ENCODE results near the gene CXCR2.

The CXCR2 gene

DNA sequence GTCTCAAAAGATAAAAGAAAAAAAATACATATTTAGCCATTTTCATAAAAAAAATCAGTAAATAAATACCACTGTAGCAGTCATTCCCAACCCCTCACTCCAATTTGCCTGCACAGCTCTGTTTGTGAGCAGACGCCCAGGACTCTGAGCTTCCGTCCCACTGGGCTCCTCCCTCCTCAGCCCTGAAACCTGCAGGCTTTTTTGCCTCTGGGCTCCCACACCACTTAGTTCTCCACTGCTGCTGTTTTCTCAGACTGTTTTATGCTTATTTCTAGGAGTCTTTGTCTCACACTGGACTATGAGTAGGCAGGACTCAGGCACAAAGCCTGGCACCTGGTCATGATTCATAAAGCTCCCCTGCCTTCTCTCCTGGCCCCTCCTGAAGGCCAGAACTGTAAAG, 47.0 kb downstream of the CXCR2 start:
- Histone ChIP-seq H3K36me3 (ENCODE audit: control insufficient read depth in 2 of 2, insufficient read depth in 1 of 2, low read length in 2 of 2) (no peaks in the 10 kb centered on the region), H3K9me3 (ENCODE audit: control insufficient read depth, insufficient read depth, low read depth, low read length) (no peaks in the 10 kb centered on the region), H3K4me1 (ENCODE audit: control insufficient read depth, insufficient read depth, low read length) (no peaks in the 10 kb centered on the region), H3K4me3 (ENCODE audit: low read depth, low read length) (no peak overlapping the region), H3K27ac (ENCODE audit: extremely low read depth, low read depth, low read length) (no peak overlapping the region)
- TF ChIP-seq ZNF580 (tag by site-specific recombination; IDR thresholded peaks at IDR 0.05) (no peak), ZFHX2 (tag by site-specific recombination; conservative IDR thresholded peaks at IDR 0.05) (no peak), GFI1B (tag by site-specific recombination; IDR thresholded peaks at IDR 0.05) (no peak), ZNF548 (tag by site-specific recombination; IDR thresholded peaks at IDR 0.05) (no peak), ZNF585B (tag by site-specific recombination; IDR thresholded peaks at IDR 0.05) (no peak), ZNF140 (tag by site-specific recombination; IDR thresholded peaks at IDR 0.05) (no peak), ZNF48 (tag by site-specific recombination; IDR thresholded peaks at IDR 0.05) (no peak), BCL11A (tag by site-specific recombination; IDR thresholded peaks at IDR 0.05; ENCODE audit: low read depth) (no peak), PRDM4 (tag by site-specific recombination; IDR thresholded peaks at IDR 0.05) (no peak), ZNF335 (tag by site-specific recombination; conservative IDR thresholded peaks at IDR 0.05) (no peak), ZBTB11 (tag by site-specific recombination; conservative IDR thresholded peaks at IDR 0.05; ENCODE audit: low read depth) (no peak), ZNF837 (tag by site-specific recombination; IDR thresholded peaks at IDR 0.05) (no peak), ZNF10 (tag by site-specific recombination; IDR thresholded peaks at IDR 0.05) (no peak)
- TF ChIP-seq, protein P1, sequence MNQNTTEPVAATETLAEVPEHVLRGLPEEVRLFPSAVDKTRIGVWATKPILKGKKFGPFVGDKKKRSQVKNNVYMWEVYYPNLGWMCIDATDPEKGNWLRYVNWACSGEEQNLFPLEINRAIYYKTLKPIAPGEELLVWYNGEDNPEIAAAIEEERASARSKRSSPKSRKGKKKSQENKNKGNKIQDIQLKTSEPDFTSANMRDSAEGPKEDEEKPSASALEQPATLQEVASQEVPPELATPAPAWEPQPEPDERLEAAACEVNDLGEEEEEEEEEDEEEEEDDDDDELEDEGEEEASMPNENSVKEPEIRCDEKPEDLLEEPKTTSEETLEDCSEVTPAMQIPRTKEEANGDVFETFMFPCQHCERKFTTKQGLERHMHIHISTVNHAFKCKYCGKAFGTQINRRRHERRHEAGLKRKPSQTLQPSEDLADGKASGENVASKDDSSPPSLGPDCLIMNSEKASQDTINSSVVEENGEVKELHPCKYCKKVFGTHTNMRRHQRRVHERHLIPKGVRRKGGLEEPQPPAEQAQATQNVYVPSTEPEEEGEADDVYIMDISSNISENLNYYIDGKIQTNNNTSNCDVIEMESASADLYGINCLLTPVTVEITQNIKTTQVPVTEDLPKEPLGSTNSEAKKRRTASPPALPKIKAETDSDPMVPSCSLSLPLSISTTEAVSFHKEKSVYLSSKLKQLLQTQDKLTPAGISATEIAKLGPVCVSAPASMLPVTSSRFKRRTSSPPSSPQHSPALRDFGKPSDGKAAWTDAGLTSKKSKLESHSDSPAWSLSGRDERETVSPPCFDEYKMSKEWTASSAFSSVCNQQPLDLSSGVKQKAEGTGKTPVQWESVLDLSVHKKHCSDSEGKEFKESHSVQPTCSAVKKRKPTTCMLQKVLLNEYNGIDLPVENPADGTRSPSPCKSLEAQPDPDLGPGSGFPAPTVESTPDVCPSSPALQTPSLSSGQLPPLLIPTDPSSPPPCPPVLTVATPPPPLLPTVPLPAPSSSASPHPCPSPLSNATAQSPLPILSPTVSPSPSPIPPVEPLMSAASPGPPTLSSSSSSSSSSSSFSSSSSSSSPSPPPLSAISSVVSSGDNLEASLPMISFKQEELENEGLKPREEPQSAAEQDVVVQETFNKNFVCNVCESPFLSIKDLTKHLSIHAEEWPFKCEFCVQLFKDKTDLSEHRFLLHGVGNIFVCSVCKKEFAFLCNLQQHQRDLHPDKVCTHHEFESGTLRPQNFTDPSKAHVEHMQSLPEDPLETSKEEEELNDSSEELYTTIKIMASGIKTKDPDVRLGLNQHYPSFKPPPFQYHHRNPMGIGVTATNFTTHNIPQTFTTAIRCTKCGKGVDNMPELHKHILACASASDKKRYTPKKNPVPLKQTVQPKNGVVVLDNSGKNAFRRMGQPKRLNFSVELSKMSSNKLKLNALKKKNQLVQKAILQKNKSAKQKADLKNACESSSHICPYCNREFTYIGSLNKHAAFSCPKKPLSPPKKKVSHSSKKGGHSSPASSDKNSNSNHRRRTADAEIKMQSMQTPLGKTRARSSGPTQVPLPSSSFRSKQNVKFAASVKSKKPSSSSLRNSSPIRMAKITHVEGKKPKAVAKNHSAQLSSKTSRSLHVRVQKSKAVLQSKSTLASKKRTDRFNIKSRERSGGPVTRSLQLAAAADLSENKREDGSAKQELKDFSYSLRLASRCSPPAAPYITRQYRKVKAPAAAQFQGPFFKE (tag by site-specific recombination; IDR thresholded peaks at IDR 0.05; ENCODE audit: borderline replicate concordance) = no peak
- TF ChIP-seq, protein P2, sequence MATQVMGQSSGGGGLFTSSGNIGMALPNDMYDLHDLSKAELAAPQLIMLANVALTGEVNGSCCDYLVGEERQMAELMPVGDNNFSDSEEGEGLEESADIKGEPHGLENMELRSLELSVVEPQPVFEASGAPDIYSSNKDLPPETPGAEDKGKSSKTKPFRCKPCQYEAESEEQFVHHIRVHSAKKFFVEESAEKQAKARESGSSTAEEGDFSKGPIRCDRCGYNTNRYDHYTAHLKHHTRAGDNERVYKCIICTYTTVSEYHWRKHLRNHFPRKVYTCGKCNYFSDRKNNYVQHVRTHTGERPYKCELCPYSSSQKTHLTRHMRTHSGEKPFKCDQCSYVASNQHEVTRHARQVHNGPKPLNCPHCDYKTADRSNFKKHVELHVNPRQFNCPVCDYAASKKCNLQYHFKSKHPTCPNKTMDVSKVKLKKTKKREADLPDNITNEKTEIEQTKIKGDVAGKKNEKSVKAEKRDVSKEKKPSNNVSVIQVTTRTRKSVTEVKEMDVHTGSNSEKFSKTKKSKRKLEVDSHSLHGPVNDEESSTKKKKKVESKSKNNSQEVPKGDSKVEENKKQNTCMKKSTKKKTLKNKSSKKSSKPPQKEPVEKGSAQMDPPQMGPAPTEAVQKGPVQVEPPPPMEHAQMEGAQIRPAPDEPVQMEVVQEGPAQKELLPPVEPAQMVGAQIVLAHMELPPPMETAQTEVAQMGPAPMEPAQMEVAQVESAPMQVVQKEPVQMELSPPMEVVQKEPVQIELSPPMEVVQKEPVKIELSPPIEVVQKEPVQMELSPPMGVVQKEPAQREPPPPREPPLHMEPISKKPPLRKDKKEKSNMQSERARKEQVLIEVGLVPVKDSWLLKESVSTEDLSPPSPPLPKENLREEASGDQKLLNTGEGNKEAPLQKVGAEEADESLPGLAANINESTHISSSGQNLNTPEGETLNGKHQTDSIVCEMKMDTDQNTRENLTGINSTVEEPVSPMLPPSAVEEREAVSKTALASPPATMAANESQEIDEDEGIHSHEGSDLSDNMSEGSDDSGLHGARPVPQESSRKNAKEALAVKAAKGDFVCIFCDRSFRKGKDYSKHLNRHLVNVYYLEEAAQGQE (tag by site-specific recombination; IDR thresholded peaks at IDR 0.05) = no peak
- TF ChIP-seq, protein P3, sequence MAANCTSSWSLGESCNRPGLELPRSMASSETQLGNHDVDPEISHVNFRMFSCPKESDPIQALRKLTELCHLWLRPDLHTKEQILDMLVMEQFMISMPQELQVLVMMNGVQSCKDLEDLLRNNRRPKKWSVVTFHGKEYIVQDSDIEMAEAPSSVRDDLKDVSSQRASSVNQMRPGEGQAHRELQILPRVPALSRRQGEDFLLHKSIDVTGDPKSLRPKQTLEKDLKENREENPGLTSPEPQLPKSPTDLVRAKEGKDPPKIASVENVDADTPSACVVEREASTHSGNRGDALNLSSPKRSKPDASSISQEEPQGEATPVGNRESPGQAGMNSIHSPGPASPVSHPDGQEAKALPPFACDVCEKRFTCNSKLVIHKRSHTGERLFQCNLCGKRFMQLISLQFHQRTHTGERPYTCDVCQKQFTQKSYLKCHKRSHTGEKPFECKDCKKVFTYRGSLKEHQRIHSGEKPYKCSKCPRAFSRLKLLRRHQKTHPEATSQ (tag by site-specific recombination; IDR thresholded peaks at IDR 0.05) = no peak
- CTCF ChIA-PET = interaction anchor here (0.6 to 2.0 kb wide), 2 partner anchors 10 to 294 kb away, joined by 3 to 4 read pairs; no protein-coding TSS in a partner anchor
- POLR2A ChIA-PET = no interaction called here

All from HEK293 (cell line).